DOHH2 (cell line): ENCODE measurements around the gene KCND1.

Experiments
- EZH2phosphoT487 ChIP-seq: fragments of 200-600 bp; sonication (generic); IDR thresholded peaks from 2 replicates; pipeline ENCODE4 v1.6.1; 2017; ENCODE audit warnings: borderline replicate concordance, mild to moderate bottlenecking, antibody characterized with exemption, low read length, moderate library complexity, mixed read lengths
- TF ChIP-seq, protein P1 (sequence below): fragments of 200-600 bp; sonication (generic); IDR thresholded peaks from one replicate; pipeline ENCODE4 v1.5.1; 2014; ENCODE audit warnings: antibody characterized with exemption, mild to moderate bottlenecking, low read depth, low read length; ENCODE audit not compliant: poor library complexity, severe bottlenecking

DNA sequence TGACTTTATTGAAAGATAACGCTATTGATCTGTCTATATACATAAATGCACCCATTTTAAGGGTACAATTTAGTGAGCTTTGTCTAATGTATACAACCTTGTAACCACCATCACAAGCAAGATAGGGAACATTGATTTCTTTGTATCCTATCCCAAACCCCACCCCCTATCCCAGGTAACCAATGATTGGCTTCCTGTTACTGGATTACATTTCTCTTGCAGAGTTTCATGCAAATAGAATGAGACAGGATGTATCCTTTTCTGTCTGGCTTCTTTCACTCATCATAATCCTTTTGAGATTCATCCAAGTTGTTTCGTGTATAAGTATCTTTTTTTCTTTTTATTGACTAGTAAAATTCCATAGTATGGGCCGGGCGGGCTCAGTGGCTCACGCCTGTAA, 32.1 kb upstream of the KCND1 start:
- TF ChIP-seq, protein P1, sequence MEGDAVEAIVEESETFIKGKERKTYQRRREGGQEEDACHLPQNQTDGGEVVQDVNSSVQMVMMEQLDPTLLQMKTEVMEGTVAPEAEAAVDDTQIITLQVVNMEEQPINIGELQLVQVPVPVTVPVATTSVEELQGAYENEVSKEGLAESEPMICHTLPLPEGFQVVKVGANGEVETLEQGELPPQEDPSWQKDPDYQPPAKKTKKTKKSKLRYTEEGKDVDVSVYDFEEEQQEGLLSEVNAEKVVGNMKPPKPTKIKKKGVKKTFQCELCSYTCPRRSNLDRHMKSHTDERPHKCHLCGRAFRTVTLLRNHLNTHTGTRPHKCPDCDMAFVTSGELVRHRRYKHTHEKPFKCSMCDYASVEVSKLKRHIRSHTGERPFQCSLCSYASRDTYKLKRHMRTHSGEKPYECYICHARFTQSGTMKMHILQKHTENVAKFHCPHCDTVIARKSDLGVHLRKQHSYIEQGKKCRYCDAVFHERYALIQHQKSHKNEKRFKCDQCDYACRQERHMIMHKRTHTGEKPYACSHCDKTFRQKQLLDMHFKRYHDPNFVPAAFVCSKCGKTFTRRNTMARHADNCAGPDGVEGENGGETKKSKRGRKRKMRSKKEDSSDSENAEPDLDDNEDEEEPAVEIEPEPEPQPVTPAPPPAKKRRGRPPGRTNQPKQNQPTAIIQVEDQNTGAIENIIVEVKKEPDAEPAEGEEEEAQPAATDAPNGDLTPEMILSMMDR: no peak
- TF ChIP-seq EZH2phosphoT487: no peak
